NCI-H2107 (cell line): ENCODE data around the gene ATP9B.
A peak's percentile ranks its signal among the peaks of the same experiment; 100 is the strongest.

Experiments used
- DNase-seq: peaks from one replicate; lab custom pipeline; 2025; lab: John Stamatoyannopoulos, UW

Gene ATP9B

DNA sequence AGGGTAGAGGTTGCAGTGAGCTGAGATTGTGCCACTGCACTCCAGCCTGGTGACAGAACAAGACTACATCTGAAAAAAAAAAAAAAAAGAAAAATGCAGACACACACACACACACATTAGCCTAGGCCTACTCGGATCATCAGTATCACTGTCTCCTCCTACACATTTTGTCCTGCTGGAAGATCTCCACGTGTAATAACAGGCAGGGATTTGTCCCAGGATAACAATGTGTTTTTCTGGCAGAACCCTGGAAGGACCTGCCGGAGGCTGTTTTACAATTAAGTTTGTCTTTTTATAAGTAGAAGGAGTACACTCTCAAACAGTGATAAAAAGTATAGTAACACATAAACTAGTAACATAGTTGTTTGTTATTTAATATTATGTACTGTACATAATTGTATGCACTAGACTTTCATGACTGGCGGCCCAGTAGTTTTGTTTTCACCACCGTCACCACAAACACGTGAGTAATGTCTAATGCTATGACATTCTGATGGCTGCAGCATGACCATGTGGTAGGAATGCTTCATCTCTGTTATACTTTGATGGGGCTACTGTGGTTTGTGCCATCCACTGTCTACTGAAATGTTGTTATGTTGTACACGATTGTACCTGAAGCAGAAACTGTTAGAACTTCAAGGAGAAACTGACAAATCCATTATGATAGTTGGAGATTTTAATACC is 130.6 kb downstream of the ATP9B start:
- no peak for DNase-seq

DNA sequence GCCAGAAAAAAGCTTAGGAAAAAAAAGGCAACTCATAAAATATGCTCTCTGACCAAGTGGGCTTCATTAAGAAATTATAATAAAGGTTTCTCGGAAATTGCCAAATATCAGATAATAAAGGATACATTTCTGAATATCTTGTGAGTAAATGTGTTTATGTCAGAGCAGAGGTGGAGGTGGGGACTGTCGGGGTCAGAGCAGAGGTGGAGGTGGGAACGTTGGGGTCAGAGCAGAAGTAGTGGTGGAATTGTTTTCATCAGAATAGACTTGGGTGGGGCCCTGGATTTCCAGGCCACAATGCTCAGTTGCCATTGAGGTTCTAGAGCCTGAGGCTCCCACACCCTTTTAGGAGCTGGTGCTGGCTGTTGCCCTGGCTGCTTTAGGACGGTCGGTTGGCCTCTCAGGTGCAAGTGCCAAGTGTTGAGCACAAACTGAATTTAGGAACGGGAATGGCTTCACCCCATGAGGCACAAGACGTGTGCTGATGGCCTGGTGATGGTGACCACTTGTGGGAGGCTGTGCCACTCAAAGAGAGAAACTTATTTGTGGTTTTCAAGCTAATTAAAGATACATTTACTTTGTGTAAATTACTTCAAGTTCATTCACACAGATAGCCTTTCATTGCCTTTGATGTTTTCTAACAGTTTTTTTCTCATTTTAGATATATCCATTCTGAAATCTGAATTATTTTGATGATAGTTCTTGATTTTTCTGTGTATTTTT is 131.5 kb downstream of the ATP9B start:
- no peak for DNase-seq

DNA sequence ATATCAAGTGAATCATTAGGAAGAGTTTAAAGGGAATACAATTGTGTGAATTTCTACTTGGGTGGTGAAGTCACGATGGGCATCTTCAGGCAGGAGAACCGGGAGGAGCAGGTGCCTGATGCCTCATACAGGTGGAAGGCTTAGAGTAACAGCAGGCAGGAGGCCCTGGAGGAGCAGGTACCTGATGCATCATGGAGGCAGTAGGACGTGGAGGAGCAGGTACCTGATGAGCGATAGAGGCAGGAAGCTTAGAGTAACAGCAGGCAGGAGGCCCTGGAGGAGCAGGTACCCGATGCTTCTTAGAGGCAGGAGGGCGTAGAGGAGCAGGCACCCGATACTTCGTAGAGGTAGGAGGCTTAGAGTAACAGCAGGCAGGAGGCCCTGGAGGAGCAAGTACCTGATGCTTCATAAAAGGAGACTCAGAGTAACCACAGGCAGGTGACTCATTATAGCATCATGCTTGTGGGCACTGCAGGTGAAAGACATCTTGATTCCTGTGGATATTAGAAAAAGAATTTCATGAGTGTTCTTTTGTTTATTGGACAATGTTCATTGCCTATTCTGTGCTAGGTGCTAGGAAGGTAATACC is 133.9 kb downstream of the ATP9B start:
- peak; percentile 39 for DNase-seq

DNA sequence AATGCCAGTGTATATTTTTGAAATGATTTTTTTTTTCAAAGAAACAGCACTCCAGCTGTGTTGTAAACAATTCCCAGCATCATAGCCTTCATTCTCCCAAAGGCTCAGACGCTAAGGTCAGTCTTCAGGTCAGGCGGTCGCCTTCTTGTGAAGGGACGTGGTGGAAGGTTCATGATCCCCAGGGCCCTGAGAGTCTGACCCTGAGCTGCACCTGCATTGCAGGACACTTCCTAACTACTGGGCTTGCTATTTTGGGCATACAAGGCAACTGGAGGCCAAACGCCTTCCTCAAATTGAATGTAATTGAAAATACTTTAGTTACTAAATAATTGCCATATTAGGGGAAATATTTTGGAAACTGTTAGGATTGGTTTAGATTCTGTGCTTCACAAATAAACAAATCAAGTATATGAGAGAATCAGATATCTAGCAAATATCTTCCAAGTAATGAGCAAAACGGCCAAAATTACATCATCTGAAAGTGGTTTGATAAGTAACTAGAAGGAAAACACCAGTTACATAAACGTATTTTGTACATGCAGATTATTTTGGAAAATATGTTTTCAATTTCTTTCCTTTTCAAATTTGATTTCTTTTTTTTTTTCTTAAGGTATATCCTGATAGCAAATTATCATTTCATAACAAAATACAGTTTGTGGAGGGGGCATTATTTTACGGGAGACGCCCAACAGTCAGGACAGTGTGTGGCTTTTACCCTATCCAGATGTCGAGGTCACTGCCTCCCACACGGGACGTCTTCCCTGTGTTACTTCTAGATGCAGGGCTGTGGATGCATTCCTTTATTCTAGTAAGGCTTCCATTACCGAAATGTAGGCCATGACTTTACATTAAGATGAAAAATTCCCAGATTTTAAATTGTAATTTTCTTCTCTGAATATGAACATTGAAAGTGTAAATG is 136.0 kb downstream of the ATP9B start:
- DNase-seq = no peak

DNA sequence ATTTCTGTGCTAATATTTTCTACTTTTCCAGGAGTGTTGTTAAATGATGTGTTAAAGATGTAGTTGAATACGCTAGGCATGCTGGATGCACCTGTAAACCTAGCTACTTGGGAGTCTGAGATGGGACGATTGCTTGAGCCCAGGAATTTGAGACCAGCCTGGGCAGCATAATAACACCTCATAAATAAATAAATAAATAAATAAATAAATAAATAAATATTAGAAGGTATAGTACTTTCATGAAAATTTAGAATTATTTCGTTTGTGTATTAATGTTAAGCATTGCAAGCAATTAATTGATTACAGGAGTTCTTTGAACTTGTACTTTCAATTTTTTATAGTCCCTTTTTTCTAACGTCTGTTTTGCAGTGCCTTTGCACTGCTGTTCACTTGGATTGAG is 137.2 kb downstream of the ATP9B start:
- no peak for DNase-seq

DNA sequence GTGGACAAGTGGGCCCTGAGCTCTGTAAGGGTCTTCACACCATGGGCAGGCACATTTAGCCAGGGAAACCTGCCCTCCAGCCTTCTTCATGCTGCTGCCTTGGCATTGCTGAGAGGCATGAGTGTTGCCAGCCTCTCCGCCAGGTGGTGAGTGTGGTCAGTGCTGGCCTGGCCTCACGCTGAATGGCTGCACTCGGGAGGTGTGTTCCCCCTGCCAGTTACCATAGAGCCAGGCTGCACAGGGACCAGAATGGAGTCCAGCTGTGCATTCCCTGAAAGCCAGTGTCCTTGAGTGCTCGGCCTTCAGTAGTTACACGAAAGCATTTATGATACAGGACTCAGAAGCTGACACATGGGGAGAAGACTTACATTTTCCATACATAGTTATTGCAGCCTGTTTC is 139.7 kb downstream of the ATP9B start:
- no peak for DNase-seq

DNA sequence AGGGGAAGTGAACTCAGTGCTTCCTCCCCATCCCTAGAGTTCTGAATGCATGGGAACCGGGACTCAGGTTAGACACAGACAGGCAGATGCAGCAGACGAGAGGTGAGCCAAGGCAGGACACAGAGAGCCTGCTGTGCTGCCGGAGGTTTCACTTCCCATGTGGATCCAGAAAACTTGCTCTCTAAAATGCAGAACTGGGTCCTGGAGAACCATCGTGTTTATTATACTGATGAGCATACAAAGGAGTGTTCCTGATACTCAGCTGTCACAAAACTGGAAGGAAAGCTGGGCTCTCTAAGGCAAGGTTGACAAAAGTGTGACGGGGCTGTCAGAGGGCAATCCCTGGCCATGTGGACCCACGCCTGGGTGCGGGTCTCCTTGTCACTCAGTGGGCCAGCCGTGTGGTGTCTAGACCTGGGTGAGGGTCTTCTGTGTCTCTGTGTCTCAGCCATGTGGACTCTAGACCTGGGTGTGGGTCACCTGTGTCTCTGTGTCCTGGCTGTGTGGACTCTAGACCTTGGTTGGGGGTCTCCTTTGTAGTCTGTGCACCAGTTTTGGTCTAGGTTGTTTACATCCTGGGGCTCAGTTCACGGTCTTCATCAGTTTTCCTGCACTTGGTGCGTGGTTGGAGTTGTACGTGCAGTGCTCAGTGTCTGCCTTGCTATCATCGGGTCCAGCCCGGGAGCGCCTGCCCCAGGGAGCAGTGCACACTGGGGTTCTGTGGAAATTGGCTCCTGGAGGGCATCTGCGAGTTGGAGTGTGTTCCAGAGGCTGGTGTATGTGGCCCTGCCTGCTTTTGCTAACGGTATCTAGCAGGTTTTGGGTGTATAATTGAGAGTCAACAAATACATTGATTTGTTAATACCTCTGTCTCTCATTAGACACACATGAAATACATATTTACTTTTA is 141.1 kb downstream of the ATP9B start:
- no peak for DNase-seq

DNA sequence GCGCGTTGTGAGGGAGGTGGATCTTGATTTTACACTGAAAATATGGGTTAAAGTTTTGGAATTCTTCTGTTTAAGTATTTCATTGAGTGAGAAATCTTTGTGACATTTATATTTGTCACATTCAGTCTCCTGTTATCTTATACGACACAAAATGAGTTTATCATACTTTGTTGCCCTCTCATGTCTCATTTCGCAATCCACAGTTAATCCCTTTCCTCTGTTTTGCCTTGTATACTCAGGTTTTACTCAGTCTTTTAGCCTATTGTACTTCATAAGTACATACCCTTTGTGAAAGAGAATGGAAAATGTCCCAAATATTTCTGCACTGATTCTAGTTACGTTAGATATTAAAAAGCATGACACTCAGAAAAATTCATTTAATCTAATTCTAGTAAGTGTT is 142.7 kb downstream of the ATP9B start:
- no peak for DNase-seq

DNA sequence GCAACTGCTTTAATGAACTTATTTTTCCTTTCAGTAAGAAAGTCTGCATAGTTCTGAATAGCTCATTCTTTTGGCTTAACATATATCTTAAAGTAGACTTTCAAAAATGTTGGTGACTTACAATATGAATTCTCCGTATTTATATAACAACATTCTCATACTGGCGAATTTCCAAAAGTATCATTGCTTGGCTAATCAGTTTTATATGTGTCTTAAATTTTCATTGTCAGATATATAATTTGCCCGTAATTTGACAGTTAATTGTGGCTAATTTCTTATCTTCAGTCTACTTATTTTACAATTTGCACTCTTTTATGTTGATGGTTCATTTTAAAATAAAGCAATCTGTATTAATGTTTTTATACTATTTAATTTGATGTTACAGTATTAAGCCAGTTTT is 144.9 kb downstream of the ATP9B start:
- DNase-seq = no peak

DNA sequence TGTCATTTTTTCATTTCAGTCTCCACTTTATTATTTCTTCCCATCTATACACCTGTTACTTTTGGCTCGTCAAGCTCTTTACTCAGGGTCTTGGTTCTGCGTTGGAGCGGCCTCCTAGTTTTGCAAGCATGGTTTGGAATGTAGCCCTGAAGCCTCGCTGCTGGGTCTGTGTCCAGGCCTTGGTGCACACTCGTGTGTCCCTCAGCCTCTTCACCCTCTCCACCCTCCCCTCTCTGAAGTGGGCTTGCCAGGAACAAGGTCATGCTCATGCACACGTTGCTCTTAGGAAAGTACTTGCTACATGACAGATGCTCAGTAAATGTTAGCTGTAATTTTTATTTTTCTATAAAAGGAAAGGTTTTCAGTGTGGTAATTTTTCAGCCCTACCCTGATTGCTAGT is 147.0 kb downstream of the ATP9B start:
- DNase-seq = no peak

DNA sequence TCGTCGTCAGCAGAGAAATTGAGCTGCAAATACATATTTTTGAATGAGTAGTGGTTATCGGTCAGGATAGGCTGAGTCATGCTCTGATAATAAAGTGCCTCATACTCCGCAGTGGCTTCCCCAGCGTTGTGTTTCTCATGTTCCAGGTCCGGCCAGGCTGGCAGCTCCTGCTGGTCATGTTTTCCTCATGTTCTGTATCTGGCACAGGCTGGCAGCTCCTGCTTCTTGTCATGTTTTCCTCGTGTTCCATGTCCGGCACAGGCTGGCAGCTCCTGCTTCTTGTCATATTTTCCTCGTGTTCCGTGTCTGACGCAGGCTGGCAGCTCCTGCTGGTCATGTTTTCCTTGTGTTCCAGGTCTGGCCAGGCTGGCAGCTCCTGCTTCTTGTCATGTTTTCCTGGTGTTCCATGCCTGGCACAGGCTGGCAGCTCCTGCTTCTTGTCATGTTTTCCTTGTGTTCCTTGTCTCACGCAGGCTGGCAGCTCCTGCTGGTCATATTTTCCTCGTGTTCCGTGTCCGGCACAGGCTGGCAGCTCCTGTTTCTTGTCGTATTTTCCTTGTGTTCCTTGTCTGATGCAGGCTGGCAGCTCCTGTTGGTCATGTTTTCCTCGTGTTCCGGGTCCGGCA is 148.9 kb downstream of the ATP9B start:
- no peak for DNase-seq

DNA sequence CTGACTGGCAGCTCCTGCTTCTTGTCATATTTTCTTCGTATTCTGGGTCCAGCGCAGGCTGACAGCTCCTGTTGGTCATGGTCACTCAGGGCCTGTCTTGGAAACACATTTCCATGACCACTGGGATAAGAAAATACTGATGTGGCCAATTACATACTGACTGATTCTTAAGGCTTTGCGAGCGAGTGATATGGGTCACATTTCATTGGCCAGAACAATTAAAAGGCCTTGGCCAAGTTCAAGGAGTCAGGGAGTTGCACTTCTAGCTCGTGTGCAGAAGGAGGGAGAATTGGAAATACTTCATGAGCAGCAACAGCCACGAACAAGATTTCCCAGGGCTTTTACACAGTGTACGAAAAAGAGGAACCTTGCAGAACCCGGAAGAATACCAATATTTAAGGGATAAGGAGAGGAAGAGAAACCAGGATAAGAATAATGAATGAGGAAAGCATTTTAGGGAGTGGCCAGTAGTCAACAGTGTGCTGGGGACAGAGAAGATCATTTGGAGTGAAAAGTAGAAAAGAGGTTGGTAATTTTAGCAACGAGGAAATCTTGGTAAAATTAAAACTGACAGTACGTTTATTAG is 149.5 kb downstream of the ATP9B start:
- DNase-seq = no peak

DNA sequence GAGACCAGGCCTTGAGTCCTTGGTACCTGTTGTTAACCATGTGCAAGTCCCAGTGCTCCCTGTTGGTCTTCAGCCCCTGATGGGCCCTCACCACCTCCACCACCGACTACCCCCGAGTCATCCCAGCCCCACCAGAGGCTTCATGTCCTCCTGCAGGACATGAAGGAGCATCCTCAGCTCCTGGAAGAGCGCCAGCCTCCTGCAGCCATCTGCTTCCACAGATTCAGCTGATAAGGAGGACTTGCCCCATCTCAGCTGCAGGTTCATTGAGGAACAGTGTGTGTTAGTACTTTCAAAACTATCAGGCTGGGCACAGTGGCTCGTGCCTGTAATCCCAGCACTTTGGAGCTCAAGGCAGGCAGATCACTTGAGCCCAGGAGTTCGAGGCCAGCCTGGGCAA is 151.9 kb downstream of the ATP9B start:
- no peak for DNase-seq

DNA sequence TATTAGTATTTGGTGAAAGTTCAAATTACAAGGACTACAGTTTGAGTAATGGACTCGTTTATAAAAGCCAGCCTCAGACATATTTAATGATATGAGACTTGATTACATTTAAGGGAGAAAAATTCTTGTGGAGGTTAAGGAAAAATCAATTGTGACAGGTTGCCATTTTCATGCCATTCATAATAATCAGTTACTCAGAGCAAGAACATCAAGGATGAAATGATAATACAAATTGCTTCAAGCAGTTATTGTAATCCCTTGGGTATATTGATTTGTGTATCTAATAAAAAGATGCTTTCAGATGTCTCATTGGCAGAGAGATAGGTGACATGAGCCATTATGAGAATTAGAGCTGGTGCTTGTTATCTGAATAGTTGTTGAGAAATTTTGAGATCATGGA is 153.6 kb downstream of the ATP9B start:
- no peak for DNase-seq

DNA sequence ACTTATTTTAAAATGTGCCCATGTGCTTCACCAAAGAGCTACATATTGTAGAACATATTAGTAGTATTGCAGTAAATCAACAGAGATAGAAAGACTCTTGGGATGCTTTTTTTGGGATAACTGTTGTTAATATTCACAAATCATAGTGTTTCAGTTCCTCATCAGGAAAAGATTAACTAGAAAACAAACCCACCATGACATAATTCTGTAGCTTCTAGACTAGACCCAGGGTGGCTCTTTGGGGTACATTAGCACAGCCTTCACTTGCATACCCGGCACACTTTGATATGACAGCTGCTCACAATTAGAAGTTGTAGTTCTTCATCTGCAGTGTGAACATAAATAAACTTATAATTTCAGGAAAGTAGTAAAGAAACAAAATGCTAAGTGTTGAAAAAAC is 154.2 kb downstream of the ATP9B start:
- no peak for DNase-seq

DNA sequence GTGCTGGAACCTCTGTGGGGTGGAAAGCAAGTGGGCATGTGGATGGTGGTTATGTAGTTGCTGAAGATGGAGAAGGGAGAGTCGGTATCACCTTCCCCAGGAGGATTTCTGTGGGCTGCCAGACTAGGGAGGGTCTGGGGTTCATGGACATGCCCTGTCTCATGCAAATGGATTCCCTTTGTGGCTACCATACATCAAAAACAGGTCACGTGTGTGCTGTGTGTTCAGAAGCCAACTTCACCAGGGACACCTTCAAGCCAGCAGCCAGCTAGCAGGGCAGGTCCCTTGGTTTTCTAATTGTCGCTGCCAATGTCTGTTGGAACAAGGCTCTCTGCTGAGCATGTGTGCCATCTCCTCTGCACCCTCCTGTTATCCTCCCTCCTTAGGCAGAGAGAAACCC is 155.2 kb downstream of the ATP9B start:
- DNase-seq = no peak

DNA sequence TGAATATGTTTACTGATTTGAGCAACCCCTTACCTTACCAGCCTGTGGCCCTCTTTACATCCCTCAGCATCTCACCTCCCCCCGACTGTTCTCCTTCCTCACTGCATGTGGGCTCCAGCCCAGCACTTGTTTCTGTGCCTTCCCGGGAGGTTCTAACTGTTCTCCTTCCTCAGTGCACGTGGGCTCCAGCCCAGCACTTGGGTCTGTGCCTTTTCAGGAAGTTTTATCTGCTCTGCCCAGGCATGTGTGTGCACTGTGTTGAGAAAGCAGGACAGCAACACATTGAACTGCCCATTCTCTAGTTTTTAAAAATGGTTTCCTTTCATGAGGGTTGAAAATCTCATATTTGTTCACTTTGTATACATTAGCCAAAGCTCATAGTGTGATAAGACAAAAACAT is 158.4 kb downstream of the ATP9B start:
- no peak for DNase-seq

DNA sequence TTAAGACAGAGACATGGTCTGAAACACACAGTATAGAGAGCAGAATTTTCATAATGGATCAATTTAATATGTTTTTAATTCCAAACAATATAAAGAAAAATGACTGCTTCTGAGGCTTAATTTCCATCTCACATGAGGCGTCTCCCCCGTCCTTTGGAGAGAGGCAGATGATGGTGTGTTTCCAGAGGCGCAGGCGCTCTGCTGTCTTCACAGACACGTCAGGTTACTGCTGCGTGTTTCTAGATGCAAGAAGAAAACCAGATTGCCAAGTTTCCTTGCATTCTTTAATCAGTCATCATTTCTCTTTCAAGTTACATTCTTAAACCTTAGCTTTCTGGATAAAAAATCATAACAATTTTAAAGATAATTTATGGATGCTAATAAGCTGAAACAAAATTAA is 160.2 kb downstream of the ATP9B start:
- no peak for DNase-seq

DNA sequence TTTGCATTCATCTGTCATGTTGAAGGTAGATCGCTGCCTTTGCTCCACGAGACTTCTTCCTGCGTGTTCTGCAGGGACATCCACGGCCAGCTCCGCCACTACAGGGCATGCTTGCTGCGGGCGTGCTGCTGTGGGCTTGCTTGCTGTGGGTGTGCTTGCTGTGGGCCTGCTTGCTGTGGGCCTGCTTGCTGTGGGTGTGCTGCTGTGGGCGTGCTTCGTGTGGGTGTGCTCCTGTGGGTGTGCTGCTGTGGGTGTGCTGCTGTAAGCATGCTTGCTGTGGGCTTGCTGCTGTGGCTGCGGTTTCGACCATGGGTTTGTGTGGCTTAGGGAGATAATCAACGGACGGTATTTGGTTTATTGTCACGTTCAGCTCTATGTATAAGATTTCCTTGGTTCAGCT is 165.2 kb downstream of the ATP9B start:
- DNase-seq = no peak

DNA sequence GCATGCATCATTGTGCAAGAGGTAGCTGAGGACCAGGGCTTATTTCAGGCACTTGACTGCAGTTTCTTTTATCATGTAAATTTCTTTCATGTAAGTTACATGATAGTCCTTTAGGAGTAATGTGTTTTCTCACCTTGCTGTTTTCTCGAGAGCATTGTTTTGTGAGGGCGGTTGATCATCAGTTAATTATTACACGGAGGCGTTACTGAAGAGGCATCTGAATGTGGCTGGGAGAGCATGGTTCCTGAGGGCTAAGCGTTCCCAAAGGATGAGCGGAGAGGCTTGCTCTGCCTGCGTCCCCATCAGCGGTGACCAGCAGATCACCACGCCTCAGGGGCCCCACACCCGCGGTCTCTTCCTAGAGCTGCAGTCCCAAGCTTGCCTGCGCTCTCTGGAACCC is 170.4 kb downstream of the ATP9B start:
- peak; percentile 35 for DNase-seq

DNA sequence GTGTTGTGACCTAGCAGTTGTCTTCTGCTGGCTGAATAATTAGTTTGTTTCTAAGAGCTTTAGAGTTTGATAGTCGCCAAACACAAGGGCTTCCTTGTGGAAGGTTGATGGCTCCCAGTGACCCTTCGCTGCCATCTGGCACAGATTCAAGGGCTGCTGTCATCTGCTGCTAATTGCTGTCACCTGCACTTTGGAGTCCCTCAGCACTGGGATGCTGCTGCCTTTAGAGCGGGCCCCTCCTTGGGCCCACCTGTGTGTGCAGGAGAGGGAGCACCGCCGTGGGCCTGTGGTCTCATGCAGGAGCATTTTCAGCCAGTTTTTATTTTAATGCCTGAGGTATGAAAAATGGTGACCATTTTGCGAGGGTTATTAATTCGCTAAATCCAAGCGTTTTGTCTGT is 172.6 kb downstream of the ATP9B start:
- DNase-seq = no peak
